GM21723 (cell line): ENCODE results near the gene SERPINB6.
A peak's percentile ranks its signal among the peaks of the same experiment; 100 is the strongest.
"Not testable (repeated sequence)": the region's sequence is repeated elsewhere in the genome, so short reads cannot be mapped to it uniquely, and the experiment has no call there.

Experiments
- ATAC-seq: cut with Tn5 transposase; IDR thresholded peaks from one replicate; pipeline ENCODE4 v1.9.1; 2021; ENCODE audit warnings: mild to moderate bottlenecking, moderate library complexity; ENCODE audit not compliant: unreplicated experiment

The SERPINB6 gene

DNA sequence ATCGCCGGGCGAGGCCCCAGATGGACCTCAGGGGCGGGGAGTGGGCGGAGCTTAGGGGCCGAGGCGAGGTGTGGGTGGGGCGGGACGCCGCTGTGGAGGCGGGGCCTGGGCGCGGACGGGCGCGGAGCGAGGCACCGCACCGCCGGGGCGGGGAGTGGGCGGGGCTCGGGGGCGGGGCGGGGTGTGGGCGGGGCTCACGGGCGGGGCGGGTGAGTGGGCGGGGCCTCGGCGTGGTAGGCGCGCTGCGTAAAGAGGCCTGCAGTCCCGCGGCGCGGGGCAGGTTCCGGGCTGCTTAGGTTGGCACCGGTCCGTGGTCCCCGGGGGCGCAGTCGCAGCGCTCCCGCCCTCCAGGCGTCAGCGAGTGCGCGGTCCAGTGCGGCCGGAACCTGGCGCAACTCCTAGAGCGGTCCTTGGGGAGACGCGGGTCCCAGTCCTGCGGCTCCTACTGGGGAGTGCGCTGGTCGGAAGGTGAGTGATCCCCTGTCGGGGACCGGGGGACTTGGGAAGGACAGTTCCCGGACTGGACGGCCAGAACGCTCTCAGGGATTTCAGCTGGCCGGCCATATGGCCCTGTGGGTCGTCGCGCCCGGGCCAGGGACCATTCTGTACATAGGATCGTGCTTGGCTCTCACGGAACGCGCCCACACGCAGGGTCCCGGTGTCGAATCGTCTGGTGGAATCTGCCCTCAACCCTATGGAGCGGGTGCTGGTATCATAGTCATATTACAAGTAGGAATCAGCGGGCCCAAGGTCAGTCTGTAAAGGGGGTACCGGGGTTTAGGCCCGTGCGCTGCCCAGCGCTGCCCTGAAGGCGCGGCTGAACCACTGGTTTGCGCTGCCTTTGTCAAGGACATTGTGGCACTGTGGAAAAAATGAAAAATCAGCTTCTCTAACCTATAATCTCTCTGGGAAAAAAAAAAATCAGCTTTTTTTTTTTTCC, 28.5 kb upstream of the SERPINB6 start, which contains the start of gene NQO2:
NQO2 (plus strand) TSS at position 277 of the 940 bp plus-strand sequence. CDS start 6,659 bp downstream, outside the sequence.
- ATAC-seq: peak; percentile 74

GRCh38 chr6:2998998-2999617, 27.7 kb upstream of the SERPINB6 start:
- ATAC-seq: peak; percentile 29

- ATAC-seq: not testable (repeated sequence)
Measured at GRCh38 chr6:2998249-2998997, 27.1 kb upstream of the SERPINB6 start.

GRCh38 chr6:2993755-2994317, 22.5 kb upstream of the SERPINB6 start:
- ATAC-seq: no peak

- ATAC-seq: no peak
Measured at GRCh38 chr6:2992330-2992979, 21.1 kb upstream of the SERPINB6 start.

- no peak for ATAC-seq
Measured at GRCh38 chr6:2990932-2991506, 19.7 kb upstream of the SERPINB6 start.

- no peak for ATAC-seq
Measured at GRCh38 chr6:2990248-2990931, 19.0 kb upstream of the SERPINB6 start.

DNA sequence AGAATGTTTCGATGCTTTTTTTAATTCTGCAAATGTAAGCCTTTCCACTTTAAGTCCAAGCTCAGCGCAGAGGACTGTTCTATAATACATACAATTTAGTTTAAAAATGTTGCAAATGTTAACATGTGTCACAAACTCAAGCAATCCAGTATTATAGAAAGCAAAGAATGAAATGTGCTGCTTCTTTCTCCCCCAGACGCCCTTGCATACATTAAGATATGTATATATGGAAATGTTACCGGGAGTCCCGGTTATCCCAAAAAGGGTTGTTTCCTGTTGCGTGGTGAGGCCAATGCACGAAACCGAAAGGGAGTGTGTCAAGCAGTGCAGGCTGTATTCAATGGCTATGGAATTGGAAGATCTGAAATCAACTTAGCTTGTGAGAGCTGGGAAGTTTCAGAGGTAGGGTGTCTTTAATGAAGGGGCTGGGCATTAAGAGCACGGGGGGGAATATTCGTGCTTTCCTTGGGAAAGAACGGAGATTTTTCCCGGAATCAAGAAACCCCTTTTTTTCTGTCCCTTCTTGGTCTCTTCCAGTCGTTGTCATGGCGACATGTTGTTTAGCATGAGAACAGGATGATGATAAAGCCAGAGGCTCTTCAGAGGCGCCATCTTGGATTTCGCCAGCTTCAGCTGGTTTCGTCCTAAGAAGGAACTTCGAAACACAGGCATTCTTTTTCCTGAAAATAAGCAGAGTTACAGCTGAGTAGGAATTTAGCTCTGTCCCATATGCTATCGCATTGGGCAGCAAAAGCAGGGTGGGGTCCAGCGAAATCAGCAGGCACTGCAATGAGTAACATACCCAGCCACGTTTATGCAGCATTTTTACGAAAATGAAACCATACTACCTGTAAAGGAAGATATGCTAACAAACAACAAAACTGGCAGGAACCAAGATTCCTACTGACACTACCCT, 18.2 kb upstream of the SERPINB6 start:
- ATAC-seq: peak; percentile 70

GRCh38 chr6:2988426-2989331, 17.3 kb upstream of the SERPINB6 start:
- peak; percentile 69 for ATAC-seq

- no peak for ATAC-seq
Measured at GRCh38 chr6:2988094-2988425, 16.7 kb upstream of the SERPINB6 start.

DNA sequence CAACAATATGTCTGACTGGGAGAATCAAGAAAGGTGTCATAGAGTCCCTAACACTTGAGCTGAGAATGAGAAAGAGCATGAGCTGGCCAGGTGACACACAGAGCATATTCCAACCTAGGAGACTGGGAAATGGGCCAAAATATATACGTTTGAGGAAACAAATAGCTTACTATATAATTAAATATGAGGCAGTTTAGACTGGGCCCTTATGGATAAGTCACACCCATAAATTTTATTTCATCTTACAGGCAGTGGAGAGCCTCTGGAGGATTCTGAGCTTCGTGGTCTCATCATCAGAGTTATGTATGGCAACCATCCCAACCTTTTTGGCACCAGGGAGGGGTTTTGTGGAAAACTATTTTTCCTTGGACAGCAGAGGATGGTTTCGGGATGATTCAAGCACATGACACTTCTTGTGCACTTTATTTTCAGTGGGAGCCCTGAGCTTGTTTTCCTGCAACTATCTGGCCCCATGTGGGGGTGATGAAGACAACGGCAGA, 15.4 kb upstream of the SERPINB6 start:
- ATAC-seq: no peak

- no peak for ATAC-seq
Measured at GRCh38 chr6:2984738-2985406, 13.5 kb upstream of the SERPINB6 start.

GRCh38 chr6:2982426-2983117, 11.2 kb upstream of the SERPINB6 start:
- ATAC-seq: no peak

DNA sequence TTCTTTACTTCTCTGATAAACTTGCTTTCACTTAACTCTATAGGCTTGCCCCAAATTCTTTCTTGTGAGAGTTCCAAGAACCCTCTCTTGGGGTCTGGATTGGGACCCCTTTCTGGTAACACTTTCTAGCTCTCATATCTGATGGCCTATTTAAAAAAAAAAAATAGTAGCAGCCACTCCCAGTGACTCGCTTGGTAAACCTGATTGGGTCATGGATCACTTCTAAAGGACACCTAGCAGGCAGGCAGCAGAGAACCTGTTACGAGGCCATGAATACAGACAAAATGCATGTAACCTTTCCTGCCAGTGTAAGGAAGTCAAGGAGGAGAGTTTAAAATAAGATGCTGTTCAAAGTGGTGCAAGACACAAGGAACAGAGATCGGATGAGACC, 9.1 kb upstream of the SERPINB6 start:
- ATAC-seq: no peak

DNA sequence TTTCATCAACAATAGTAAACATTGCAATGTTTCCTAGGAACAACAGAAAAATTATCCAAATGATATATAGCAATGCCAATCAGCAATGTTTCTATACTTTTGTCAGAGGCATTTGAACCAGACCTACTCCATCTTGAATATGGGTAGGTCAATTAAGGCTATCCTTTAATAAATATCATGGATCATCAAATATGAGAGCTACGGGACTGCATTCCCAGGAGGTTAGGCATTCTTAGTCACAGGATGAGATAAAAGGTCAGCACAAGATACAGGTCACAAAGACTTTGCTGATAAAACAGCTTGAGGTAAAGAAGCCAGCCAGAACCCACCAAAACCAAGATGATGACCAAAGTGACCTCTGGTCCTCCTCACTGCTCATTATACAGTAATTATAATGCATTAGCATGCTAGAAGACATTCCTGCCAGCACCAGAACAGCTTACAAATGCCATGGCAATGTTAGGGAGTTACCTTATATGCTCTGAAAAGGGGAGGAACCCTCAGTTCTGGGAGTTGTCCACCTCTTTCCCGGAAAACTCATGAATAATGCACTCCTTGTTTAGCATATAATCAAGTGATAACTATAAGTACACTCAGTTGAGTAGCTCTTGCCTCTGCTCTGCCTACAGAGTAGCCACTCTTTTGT, 8.6 kb upstream of the SERPINB6 start:
- ATAC-seq: no peak

DNA sequence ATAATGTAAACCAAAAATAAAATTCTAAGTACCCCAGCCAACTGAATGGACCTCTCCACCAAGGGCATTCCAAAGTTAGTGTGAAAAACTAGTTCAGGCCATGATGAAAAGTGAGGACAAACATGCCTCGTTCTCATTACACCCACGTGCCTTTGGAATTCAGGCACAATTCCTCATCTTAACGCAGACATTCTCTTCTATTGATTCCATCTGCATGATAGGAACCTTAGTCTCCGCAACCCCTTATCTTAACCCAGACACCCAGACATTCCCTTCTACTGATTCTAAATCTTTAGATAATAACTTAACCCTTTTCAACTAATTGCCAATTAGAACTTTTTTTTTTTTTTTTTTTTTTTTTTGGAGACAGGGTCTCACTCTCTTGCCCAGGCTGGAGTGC, 7.6 kb upstream of the SERPINB6 start:
- ATAC-seq: no peak
